HG02840 (cell line): ENCODE measurements around the gene B9D1.
A peak's percentile ranks its signal among the peaks of the same experiment; 100 is the strongest.

ENCODE experiments used
- ATAC-seq: cut with Tn5 transposase; IDR thresholded peaks from one replicate; pipeline ENCODE4 v1.9.1; 2021; ENCODE audit warnings: mild to moderate bottlenecking, moderate library complexity, moderate number of reproducible peaks; ENCODE audit not compliant: unreplicated experiment, low FRiP score

Gene B9D1

GRCh38 chr17:19377602-19378415 lies 15.3 kb upstream of the B9D1 start:
- ATAC-seq, result peak; percentile 93

- no peak for ATAC-seq
Measured at GRCh38 chr17:19376811-19377210, 14.3 kb upstream of the B9D1 start.

- no peak for ATAC-seq
Measured at GRCh38 chr17:19375732-19376131, 13.2 kb upstream of the B9D1 start.

- ATAC-seq, result no peak
Measured at GRCh38 chr17:19374136-19374535, 11.6 kb upstream of the B9D1 start.

- no peak for ATAC-seq
Measured at GRCh38 chr17:19372866-19373504, 10.5 kb upstream of the B9D1 start.

GRCh38 chr17:19372439-19372838 lies 9.9 kb upstream of the B9D1 start:
- no peak for ATAC-seq

GRCh38 chr17:19372011-19372370 lies 9.5 kb upstream of the B9D1 start:
- ATAC-seq, result no peak

- no peak for ATAC-seq
Measured at GRCh38 chr17:19371259-19372010, 8.9 kb upstream of the B9D1 start.

GRCh38 chr17:19370493-19370960 lies 8.0 kb upstream of the B9D1 start:
- ATAC-seq, result no peak

- ATAC-seq, result no peak
Measured at GRCh38 chr17:19369846-19370492, 7.4 kb upstream of the B9D1 start.

GRCh38 chr17:19369107-19369778 lies 6.7 kb upstream of the B9D1 start:
- ATAC-seq, result no peak

- no peak for ATAC-seq
Measured at GRCh38 chr17:19368229-19368628, 5.7 kb upstream of the B9D1 start.

- no peak for ATAC-seq
Measured at GRCh38 chr17:19366637-19366972, 4.1 kb upstream of the B9D1 start.

- no peak for ATAC-seq
Measured at GRCh38 chr17:19365833-19366636, 3.5 kb upstream of the B9D1 start.

- ATAC-seq, result no peak
Measured at GRCh38 chr17:19365499-19365817, 2.9 kb upstream of the B9D1 start.

GRCh38 chr17:19364699-19365498 lies 2.4 kb upstream of the B9D1 start:
- no peak for ATAC-seq

- ATAC-seq, result no peak
Measured at GRCh38 chr17:19363460-19364035, 1.0 kb upstream of the B9D1 start.

- no peak for ATAC-seq
Measured at GRCh38 chr17:19363114-19363438, 553 bp upstream of the B9D1 start.

- ATAC-seq, result no peak
Measured at GRCh38 chr17:19361944-19362276, 613 bp downstream of the B9D1 start.
